ENCODE data around the gene SAP30. TPM values are rescaled to one million over a fixed set of nuclear protein-coding genes. Genes with fewer than 3 reads are reported as not detected.

The SAP30 gene
- total and polyA plus RNA-seq, 10 of the 15 experiments (the other 5 are each of a cell fraction or from before 2014, with no cell fraction given) = 5.0 to 56.9 (median 23.6) TPM

- no peak for TF ChIP-seq CHD4 (IDR thresholded peaks at IDR 0.05)
- TF ChIP-seq NFXL1 (IDR thresholded peaks at IDR 0.05; ENCODE audit: borderline replicate concordance) = no peak
- no peak for TF ChIP-seq TCF12 (IDR thresholded peaks at IDR 0.05; ENCODE audit: low read depth, low read length)
- no peak; the same call in 1 of the 2 replicates for TF ChIP-seq MTA3 (IDR thresholded peaks at IDR 0.05; ENCODE audit: borderline replicate concordance, low read length)
- TF ChIP-seq REST (IDR thresholded peaks at IDR 0.05; ENCODE audit: low read depth, low read length) = no peak
- no peak for TF ChIP-seq CREB1 (IDR thresholded peaks at IDR 0.05; ENCODE audit: low read depth)
- no peak for TF ChIP-seq RBBP5 (conservative IDR thresholded peaks at IDR 0.05)
- TF ChIP-seq NRF1 (conservative IDR thresholded peaks at IDR 0.05; ENCODE audit: low read depth, low read length) = no peak
- TF ChIP-seq ZSCAN29 (IDR thresholded peaks at IDR 0.05) = no peak
- TF ChIP-seq SP1 (IDR thresholded peaks at IDR 0.05; ENCODE audit: low read depth, low read length) = no peak
- TF ChIP-seq MLLT1 (IDR thresholded peaks at IDR 0.05) = peak; percentile 62; the same call in 1 of the 2 replicates
- no peak for TF ChIP-seq CTCF (IDR thresholded peaks at IDR 0.05 in 2 of 3, conservative IDR thresholded peaks at IDR 0.05 in 1 of 3; ENCODE audit: control insufficient read depth in 2 of 3, extremely low read depth in 1 of 3, insufficient read depth in 1 of 3, low read depth in 3 of 3, low read length in 3 of 3)
- no peak for TF ChIP-seq E2F8 (IDR thresholded peaks at IDR 0.05; ENCODE audit: low read depth, partially characterized antibody)
- TF ChIP-seq BCLAF1 (IDR thresholded peaks at IDR 0.05) = no peak
- no peak for TF ChIP-seq SREBF1 (IDR thresholded peaks at IDR 0.05; ENCODE audit: low read length)
- no peak for TF ChIP-seq FOS (IDR thresholded peaks at IDR 0.05; ENCODE audit: borderline replicate concordance, extremely low read depth, insufficient read length)
Measured at GRCh38 chr4:173334891-173335752, 35.6 kb upstream of the SAP30 start (continued).
